Measurements from ENCODE around the gene TNS3.

Gene TNS3

DNA sequence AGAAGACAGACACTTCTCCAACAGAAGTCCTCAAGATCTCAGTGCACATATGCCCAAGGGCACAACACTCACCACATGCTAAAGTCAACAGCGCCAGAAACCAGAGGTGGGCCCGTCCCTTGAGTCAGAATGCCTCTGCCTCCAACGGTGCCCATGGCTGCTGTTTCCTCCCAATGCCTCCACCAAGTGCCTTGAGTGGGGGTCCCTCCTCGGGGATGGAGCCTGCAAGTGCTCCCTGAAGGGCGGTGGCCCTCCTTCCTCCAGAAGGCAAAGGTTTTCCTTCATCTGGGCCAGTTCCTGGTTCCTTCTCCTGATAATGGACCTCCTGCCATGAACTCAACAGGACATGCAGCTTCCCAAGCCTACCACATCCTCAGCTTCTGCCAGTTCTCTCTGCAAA is 58.5 kb downstream of the TNS3 start:
- DNase-seq (ENCODE audit: low read depth, low spot score) = no peak

GRCh38 chr7:47521816-47522561 is 59.9 kb downstream of the TNS3 start:
- no peak for DNase-seq (ENCODE audit: low read depth, low spot score)

GRCh38 chr7:47521011-47521795 is 60.7 kb downstream of the TNS3 start:
- DNase-seq (ENCODE audit: low read depth, low spot score) = no peak

DNA sequence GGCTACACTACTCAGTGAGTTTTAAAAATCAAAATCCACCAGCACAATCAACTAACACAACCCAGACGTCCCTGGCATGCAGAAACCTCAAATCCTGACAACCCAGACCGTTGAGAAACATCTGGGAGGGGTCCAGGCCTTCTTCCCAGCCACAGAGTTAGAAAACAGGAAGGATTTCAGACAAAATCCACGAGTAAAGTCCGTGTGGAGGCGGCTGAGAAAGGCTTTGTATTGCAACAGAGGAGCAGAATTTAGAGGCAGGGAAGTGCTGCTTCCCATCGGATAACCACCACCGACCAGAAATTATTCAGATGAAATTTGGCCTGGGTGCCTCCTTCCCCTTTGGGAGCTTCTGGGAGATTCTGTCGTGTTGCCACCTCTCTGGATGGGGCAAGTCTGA is 61.5 kb downstream of the TNS3 start:
- no peak for DNase-seq (ENCODE audit: low read depth, low spot score)

- DNase-seq (ENCODE audit: low read depth, low spot score) = no peak
Observed at GRCh38 chr7:47518827-47519226, 63.1 kb downstream of the TNS3 start.

GRCh38 chr7:47517821-47518480 is 64.0 kb downstream of the TNS3 start:
- DNase-seq (ENCODE audit: low read depth, low spot score) = no peak

GRCh38 chr7:47516985-47517600 is 64.8 kb downstream of the TNS3 start:
- no peak for DNase-seq (ENCODE audit: low read depth, low spot score)

GRCh38 chr7:47516386-47516785 is 65.5 kb downstream of the TNS3 start:
- no peak for DNase-seq (ENCODE audit: low read depth, low spot score)

DNA sequence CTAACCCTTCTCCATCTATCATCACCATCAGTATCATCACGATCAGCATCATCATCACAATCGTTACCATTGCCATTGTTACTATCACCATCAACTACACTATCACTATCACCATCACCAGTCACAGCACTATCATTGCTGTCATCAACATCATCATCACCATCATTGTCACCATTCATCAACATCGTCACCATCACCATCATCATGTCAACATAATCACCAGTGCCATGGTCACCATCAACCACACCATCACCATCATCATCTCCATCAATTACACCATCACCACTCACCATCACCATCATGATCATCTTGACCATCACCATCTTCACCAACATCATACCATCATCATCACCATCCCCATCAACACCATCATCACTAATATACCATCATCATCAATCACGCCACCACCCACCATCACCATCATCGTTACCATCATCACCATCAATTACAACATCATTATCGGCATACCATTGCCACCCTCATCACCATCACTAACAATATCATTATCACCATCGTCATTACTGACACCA is 66.5 kb downstream of the TNS3 start:
- no peak for DNase-seq (ENCODE audit: low read depth, low spot score)

DNA sequence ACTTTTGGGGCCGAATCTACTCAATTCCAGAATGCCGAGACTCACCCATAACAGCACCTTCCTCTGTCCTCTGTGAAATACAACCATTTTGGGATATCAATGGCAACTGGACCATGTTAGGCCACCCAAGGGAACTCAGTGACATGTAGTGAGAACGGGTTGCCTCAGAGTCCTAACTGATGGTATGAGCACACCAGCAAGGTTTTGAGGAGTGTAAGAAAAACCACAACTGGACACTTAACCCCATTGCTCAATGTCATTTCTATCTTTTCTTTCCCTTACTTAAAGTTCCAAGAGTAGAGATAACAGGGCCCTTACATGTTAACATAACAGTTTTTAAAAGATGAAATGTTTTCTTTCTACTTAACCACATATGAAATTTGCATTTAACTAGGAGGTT is 67.1 kb downstream of the TNS3 start:
- DNase-seq (ENCODE audit: low read depth, low spot score) = no peak

DNA sequence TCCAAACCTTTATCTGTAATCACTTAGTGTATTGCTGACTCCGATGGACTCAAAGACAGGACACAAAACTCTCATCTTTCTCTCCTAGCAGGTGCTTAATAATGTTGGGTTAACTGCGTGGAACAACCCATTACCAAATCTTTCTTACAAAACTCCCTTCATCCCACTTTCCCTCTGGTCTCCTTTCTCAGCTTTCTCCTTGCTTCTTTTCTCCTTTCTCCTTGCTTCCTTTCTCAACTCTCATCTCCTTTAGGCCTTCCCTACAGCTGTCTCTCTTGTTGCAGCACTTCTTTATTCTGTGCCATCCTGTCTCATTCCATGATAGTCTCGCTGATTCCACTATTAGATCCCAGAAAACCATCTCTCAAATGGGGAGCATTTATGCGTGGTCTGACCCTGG is 67.5 kb downstream of the TNS3 start:
- DNase-seq (ENCODE audit: low read depth, low spot score) = no peak

DNA sequence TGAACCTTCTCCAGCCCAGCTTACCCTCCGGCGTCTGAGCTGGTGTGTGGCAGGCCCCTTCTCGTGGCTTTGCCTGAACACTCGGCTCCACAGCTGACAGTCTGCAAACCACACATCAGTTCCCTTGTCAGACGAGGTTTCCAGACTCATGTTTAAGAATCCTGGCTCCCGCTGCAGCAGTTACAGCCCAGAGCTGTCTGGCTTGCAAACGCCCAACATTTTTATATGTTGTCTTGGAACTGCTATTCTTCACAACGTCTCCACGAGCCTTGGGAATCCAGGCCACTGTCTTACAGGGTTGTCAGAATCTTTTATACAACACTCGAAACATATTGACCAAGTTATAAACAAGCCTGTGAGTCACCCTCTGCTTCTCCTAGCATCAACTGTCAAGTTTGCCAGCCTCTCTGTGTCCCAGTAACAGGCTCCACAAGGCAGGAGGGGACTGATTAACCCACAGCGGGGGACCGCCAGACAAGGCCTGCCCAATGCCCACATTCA is 68.1 kb downstream of the TNS3 start:
- DNase-seq (ENCODE audit: low read depth, low spot score) = no peak

DNA sequence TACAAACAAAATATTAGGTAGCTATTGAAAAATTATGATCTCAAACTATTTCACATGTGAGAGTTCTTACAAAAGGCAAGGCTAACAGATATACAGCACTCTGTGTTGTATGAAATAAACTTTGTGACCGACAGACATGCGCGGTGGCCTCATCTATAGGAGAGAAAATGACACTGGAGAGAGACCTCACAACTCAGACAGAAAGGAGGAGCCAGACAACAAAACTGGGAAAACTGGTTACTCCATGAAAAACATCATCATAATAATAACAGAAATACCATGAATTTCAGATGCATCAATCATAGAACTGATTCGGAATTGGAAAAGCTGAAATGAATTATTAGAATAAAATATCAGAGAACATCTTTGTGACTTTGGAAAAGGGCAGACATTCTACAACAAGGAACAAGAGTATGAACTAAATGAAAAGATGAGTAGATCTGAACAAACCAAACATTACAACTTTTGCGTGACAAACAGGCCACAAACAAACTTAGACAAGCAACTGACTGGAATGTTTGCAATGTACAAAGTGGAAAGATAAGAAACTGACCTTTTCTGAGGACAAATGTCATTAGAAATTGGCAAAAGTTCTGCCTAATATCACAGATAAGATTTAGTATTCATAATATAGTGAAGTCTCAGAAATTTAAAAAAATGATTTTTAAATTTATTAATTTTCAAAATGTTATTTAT is 69.3 kb downstream of the TNS3 start:
- no peak for DNase-seq (ENCODE audit: low read depth, low spot score)

GRCh38 chr7:47511699-47512370 is 70.1 kb downstream of the TNS3 start:
- DNase-seq (ENCODE audit: low read depth, low spot score) = no peak

- no peak for DNase-seq (ENCODE audit: low read depth, low spot score)
Observed at GRCh38 chr7:47510786-47511185, 71.1 kb downstream of the TNS3 start.

GRCh38 chr7:47510192-47510591 is 71.7 kb downstream of the TNS3 start:
- DNase-seq (ENCODE audit: low read depth, low spot score) = no peak

DNA sequence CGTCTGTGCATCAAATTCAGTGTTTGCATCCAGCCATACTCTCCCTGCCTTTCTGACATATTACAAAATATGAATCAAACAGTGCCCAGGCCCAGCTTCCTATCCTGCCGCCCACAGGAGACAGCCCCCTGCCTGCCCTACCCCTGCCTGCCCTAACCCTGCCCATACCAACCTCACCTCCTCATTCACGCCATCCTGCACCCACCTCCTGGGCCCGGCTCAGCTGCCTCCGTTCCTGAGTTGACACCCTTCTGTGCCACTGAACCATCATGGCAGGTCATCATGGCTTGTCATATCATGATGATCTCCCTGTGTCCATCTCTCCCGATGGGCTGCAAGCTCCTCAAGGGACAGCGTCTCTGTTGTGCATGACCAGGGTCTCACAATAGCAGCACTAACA is 72.3 kb downstream of the TNS3 start:
- no peak for DNase-seq (ENCODE audit: low read depth, low spot score)

- DNase-seq (ENCODE audit: low read depth, low spot score) = no peak
Observed at GRCh38 chr7:47508389-47509380, 73.2 kb downstream of the TNS3 start.

GRCh38 chr7:47507522-47507921 is 74.4 kb downstream of the TNS3 start:
- DNase-seq (ENCODE audit: low read depth, low spot score) = no peak

All from activated naive CD8-positive, alpha-beta T cell treated with anti-CD3 and anti-CD28 coated beads, Interleukin-2, amount 50 U/mL, for 16 hours (primary cell).